TTC549 (cell line): Measurements from ENCODE around the gene MACO1.
A peak's percentile ranks its signal among the peaks of the same experiment; 100 is the strongest.
"Not testable (repeated sequence)": the region's sequence is repeated elsewhere in the genome, so short reads cannot be mapped to it uniquely, and the experiment has no call there.

Source experiments
- FAIRE-seq: peaks from 2 replicates; lab custom pipeline; 2012; peaks lifted over from hg19 to GRCh38; lab: Jason Lieb, UNC

Gene MACO1

GRCh38 chr1:25487628-25488027 is 56.9 kb downstream of the MACO1 start:
- no peak for FAIRE-seq

GRCh38 chr1:25492323-25492722 is 61.6 kb downstream of the MACO1 start:
- no peak for FAIRE-seq

DNA sequence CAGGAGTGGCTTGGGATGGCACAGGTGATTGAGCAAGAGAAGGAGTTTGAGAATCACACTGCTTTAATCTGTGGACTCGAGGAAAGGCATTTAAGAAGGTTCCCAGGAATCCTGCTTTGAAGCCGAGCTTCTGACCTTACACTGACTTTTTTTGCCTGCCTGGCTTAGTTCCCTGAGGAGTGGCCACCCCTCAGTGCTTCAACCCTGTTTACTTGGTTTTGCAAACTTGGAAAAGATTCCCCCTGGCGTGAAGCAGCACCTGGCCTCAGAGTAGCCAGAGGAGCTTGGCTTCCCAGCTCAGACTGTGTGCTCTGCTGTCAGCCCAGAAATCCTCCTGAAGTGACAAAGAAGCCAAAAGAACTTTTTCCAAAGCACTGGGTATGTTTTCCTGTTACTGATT is 64.3 kb downstream of the MACO1 start:
- FAIRE-seq: no peak

GRCh38 chr1:25500694-25501093 is 70.0 kb downstream of the MACO1 start:
- no peak for FAIRE-seq

DNA sequence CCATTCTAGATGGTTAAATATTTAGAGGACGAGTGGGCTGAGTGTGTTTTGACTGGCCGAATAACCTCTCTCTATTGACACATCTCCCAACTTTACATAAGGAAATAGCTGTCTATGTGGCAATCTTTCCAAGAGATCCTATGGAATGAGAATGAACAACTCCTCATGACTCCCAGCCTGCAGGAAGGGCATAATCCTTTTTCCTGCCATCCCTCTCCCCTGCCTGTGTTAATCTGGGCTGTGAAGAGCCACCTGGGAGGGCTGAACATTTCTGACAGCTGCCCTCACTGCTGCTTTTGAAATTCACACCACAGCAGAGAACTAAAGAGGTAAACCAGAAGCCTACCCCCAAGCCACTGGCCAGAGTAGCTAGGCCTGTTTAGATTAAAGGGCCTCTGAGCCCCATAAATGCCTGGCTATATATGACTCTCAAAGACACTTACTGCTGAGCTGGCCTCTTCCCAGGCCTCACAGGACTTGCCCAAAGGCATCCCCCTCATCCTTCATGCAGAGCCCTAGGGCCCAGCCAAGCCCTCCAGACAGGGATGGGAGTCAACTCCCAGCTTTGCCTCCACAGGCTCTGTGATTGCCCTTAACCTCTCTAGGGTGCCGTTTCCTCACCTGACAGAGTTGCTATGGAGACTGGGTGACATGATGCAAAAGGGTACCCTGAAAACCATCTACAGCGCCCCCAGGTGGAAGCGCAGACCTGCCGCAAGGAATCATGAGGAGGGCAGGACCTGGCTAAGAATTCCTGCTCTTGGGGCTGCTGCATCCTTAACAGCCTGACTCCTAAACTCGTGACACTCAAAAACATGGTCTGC is 70.8 kb downstream of the MACO1 start:
- no peak for FAIRE-seq

GRCh38 chr1:25502957-25503356 is 72.3 kb downstream of the MACO1 start:
- no peak for FAIRE-seq

DNA sequence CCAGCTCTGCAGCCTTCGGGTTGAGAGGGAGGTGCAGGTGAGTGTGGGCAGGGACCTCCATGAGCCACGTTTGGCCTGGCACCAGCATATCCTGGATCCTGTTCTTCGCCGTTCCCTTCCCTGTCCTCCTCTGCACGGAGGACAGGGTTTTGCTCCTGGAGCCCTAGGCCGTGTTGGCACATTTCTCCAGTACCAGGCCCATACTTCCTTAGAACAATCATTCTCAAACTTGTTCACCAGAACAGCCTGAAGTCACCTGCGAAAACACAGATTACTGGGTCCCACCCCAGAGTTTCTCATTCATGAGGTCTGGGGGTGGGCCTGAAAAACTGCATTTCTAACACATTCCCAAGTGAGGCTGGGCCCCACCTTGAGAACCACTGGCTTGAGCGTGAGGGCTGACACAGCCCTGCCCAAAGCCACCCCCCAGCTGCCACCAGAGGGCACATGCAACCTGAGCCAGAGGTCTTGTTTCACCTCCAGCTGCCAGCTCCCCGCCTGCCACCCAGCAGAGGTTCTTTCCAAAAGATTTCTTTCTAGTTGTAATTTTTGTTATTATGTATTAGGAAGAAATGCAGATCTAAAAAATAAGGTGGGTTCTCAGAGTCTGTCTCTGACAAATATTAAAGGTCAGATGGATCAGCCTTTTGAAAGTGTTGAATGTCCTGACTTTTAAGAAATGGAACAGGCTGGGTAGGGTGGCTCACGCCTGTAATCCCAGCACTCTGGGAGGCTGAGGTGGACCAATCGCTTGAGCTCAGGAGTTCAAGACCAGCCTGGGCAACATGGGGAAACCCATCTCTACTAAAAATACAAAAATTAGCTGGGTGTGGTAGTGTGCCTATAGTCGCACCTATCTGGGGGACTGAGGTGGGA is 73.1 kb downstream of the MACO1 start:
- FAIRE-seq: no peak

DNA sequence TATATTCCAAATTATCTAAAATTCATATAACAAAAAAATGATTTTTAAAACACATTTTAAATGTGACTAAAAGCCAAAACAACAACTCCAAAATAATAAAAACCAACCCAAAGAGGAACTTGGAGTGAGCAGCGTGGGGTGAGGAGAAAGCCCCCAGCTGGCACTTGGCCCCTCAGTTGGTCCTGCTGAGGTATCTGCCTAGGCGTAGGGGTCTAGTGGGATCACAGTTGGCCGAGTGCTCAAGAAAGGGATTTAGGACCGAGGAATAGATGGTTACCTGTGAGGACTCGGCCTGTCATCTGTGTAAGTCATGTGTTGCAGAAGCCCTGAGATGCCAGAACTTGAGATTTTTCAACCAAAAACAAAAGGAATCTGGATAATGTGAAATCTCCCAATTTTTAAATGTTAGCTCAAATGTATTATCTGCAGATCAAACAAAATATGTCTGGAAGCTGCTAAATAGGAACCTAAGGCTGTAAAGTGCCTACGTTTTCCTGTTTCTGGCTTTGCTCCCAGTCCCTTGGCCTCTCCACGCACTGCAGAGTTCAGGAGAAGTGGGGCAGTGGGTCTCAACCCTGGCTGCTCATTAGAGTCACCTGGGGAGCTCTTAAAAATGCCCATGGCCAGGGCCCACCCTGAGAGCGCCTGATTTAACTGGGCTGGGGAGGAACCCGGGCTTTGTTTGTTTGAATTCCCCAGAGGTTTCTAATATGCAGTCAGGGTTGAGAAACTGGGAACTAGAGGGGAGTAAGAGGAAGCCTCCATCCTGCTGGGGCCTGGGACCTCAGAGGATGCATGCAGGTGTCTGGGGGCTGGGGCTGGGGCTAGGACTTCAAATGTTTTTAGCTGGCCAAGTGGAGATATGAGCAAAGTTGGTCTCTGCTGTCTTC is 74.3 kb downstream of the MACO1 start:
- FAIRE-seq: no peak

DNA sequence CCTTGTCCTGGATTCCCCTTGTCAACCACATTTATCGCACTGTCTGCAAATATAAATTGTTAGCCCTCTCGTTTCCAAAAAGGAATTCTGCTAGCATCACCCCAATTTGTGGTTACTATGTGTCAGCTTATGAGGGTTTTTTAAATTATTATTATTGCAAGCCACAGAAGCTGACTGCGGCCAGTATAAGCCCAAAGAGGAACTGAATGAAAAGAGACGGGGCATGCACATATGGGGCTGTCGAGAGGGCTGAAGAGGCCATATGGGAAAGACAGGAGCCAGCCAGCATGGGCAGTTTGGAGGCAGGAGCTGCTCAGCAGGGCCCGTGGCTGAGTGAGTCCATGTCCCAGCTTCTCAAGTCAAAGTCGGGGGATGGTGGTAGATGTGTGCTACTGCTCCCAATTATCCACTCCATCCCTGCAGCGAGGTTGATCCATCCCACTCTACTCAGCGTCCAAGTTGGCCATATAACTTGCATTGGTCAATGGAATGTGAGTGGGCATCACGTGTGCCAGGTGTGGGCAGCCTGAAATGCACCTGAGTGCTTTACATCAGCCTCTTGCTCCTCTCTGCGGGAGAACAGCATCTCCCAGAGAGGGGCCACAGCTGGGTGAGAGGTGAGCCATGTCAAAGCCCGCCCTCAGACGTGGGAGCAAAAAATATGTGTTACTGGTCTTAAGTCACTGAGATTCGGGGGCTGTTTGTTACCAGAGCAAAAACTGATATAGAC is 75.1 kb downstream of the MACO1 start:
- FAIRE-seq: no peak

- not testable (repeated sequence) for FAIRE-seq
These were observed 76.1 kb downstream of the MACO1 start for GRCh38 chr1:25506566-25507463.

DNA sequence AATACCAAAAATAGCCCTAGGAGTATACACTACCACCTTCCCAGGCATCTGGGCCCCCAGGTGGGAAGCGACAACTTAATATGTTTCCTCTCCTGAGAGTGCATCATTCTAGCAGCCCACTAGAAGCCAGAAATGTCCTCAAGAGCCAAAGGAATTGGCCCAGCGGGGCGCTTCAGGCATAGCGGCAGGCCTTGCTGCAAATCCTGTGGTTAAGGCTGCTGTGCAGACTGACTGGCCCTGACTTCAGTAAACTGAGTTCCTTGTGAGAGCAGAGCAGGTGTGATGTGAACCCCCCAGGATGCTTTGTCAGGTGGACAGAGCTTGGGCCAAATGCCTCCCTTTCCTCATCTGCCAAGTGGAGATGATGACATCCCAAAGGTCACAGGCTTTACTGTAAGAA is 83.0 kb downstream of the MACO1 start:
- FAIRE-seq: no peak

- no peak for FAIRE-seq
These were observed 84.3 kb downstream of the MACO1 start for GRCh38 chr1:25515033-25515432.

- no peak for FAIRE-seq
These were observed 86.0 kb downstream of the MACO1 start for GRCh38 chr1:25516686-25517085.

DNA sequence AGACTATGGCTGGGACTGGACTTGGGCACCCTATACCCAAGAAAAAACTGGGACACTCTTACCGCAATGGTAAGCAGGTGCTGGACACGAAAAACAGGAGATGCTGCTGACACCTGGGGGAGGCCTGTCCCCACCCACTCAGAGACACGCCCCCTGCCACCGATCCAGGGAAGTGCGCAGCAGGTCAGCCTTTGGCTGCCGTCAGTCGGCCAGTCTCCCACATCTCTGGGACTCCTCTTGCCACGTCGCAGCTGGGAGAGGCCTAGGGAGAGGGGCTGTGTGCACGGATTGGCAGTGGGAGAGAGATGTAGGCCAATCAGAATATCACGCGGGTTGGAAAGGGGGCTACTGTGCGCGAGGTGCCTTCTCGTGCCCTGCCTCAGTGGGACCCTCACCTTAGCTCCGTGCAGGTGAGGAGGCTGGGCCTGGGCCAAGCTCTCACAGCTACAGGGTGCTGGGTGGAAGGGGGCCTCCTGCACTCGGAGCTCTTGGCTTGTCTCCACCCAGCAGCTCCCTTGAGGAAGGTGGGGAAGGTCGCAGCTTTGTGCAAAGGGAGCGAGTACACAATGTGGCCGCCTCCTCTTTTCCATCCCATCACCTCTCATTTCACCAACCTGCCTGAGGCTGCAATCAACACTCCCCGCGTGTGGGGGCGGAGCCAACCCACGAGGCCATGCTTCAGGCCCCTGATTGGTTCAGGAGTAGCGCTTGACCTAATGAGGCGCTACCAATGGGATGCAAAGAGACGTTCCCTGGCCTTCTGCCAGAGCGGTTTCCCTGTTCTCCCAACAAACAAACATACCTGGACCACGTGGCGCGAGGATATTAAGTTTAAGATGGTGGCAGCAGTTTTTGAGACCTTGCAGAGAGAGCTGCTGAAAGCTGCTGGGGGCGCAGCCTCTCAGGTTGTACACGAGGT is 87.0 kb downstream of the MACO1 start:
- no peak for FAIRE-seq

DNA sequence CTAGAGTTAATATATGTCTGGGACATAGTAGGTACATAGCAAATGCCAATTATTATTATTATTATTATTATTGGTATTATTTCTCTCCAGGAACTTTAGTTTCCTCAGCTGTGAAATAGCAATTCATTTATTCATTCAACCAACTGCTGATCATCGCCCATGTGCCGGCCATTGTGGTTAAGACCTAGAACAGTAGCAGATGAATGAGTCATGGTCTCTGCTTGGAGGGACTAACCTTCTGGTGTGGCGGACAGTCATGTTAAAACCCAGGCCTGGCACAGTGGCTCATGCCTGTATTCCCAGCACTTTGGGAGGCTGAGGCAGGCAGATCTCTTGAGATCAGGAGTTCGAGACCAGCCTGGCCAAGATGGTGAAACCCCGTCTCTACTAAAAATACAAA is 88.9 kb downstream of the MACO1 start:
- FAIRE-seq: no peak

DNA sequence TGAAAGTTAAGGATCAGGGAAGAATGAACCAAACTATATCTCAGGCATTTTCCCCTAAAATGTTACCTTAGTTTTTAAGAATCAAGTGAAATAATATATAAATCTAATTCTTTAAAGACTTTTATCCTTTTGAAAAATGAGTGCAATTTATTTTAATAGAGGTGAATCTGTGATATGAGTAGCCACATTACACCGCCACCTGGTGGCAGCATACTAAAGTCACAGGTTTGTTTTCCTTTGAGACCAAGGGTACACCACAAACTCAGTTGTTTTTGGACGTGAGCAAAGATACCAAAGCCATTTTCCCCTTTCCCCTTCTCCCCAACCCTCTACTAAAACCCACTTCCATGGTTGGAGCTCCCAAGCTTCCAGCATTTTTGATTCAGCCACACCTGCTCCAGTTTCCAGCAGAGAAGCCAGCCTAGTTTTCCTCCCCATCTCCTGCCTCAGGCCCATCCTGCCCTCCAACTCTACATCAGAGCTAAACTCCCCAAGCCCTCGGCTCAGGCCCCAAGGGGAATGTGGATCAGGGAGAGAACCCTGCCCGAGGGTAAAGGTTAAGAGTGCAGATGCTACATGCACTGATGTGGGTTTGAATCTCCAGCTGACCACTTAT is 89.9 kb downstream of the MACO1 start:
- peak; percentile 70 for FAIRE-seq

DNA sequence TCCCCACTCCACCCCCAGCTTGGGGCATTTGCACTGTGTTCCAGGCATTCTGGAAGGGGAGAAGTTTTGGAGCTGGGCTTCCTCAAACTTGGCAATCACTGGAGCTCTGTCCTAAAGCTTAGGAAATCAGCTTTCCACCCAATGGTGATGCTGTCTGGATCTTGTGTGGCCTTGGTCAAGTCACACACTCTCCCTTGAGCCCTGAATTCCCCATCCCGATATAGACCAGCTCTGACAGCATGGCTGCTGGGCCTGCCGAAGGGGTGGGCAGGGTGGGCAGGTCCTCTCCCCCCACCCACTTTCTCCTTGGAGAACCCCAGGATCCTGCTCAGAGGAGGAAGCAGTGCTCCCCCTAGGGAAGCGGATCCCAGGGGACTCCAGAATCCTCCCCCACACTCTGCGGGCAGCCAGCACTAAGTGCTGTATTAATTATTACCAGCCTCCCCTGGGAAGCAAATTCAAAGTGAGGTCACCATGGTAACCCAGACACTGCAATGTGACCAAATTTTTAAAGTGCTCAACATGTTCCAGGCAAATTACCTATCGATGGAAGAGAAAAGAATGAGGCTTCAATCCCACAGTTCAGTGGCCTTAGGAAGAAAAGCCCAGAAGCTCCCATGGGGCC is 91.4 kb downstream of the MACO1 start:
- FAIRE-seq: no peak

DNA sequence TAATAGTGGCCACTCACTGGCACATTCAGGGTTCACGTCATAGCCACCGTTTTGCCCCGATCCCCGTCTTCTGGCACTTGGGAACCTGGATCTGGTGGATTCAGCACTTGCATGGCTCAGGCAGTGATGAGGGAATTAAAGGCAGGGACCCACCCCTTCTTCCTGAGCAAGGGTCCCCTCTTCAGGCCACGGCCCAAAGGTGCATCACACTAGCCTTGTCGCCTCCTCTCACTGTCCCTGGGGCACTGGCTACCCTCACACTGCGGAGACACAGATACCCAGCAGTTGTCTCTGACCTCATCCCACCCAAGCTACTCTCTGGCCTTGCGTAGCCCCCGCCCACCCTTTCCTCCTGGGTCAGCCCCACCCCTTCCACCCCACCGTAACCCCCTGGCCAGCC is 92.8 kb downstream of the MACO1 start:
- FAIRE-seq: no peak
